GM18526 (cell line): Measurements from ENCODE around the gene C9orf152.

ENCODE experiments used
- POLR2A ChIP-seq: IDR thresholded peaks from 3 replicates; pipeline ENCODE4 v1.6.1; 2011; ENCODE audit not compliant: insufficient read length; ENCODE audit errors: extremely low read depth

The C9orf152 gene

DNA sequence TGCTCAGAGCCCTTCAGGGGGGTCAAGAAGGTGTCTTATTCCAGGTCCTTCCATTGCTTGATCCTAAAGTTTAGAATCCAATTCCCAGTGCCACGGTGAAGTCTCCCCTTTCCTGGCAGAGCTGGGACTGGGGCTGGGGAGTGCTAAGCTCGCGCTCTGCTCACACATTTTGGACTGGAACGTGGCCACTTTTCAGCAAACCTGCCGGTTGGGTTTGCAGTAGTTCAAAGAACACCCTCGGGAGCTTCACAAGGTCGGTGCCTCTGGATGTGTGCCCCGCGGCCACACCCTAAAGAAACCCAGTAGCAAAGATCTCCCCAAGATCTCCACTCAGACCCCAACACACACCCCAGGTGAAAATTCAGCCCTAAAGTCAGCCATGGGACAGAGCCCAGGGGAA lies at the start of gene C9orf152:
Gene C9orf152, minus strand, starts transcription at position 129 of the 400 bp plus-strand sequence. CDS start 580 bp downstream, outside the sequence.
- TF ChIP-seq POLR2A, result no peak

DNA sequence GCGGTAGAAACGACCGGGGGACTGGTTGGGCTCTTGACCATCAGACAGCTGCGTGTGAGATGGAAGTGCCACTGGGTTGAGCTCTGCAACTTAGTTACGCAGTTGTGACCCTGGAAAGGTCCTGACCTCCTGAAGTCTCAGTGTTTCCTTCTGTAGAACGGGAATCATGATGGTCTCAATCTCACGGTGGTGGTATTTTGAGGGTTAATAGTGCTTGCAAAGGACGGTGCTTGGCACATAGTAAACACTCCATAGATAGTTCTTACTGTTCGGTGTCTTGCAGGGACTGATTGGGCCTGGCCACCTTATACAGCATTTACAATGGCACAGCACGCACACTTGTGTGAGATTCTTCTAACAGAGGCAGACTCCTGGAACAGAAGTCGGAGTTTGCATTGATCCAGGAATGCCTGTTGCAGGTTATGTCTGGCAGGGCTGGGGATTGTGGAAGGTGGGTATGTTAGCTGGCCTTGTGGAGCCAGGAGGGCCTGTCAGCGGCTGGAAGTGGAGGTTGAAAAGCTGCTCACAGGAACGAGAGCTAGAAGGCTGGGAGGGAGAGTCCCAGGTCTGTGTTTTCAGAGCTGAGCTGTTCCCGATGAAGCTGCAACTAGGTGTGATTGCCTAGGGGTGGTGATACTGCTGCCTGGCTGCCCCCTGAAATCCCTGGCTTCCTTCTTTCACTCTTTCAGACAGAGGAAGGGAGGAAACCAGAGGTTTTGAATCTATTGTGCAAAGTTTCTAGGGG lies 49.3 kb upstream of the C9orf152 start:
- TF ChIP-seq POLR2A, result no peak

DNA sequence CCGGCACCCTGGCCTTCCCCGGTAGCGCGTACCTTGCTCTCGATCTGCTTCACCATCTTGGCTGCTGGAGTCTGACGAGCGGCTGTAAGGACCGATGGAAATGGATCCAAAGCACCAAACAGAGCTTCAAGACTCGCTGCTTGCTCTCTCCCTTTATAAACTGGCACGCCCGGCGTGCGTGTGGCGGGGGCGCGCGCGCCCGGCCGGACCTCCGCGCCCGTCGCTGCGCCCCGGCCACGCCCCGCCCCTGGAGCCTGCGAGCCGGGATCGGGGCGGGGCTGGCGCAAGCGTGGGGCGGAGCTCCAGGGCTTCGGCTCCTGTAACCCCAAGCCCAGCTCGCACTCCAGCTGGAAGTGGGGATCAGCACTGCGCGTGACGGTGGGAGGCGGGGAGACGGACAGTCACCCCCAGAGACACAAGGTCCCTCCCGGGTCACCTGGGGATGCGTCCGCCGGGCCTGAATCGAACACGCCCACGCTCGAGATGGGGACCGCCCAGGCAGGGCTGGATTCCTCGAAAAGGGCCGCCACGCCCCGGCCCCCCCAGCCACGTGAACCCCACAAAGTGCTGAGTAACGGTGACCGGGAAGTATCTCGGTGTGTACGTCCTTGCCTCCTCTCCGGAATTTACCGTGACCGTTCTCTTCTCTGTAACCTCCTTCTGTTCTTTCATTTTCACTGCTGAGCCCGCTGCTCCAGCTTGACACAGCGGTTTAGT lies 48.6 kb upstream of the C9orf152 start, which contains the start of gene TXN:
Gene TXN, minus strand, starts transcription at position 128 of the 717 bp plus-strand sequence. Its CDS starts 72 bp downstream, at position 56.
- peak; percentile 95 for TF ChIP-seq POLR2A

DNA sequence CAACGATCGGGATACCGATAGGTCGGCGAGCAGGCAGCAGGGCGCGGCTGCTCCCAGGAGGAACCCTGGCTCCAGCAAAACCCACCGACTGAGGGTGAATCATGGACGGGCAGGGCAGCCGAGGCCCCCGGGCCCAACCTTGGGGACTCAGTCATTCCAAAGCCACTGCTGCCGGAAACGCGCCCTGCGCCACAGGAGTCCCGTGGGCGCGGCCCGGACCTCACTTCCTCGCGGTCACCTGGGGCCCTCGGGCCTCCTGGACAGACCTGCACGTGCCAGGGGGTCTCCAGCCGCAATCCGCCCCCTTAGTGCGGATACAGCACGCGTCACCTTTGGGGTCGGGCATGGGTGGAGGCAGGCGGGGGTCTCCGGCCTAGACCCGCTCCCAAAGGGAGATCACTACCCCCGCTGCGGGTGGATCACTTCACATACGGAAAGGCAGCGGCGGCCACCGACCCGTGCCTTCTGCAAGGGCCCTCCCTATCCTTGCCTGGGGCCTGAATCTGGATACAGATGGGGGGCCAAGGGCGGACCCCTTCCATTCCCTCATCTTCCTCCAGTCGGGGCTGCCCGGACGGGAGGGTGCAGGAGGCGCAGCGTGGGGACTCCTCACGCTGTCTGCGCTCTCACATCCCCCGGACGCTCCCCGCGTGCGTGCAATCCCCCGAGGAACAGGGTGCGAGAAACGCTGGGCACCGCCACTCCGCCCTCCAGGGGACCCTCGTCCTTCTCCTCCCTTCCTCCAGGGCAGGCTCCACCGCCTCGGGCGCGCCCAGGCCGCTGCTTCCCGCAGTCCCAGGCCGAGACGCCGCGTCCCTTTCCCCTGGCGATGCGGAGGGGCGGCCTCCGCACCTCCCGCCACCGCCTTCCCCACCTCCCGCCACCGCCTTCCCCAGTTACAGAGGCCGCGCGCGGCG lies 47.8 kb upstream of the C9orf152 start:
- TF ChIP-seq POLR2A, result peak; percentile 9

- TF ChIP-seq POLR2A, result no peak
Observed at GRCh38 chr9:110255034-110255462, 47.1 kb upstream of the C9orf152 start.

- no peak for TF ChIP-seq POLR2A
Observed at GRCh38 chr9:110254500-110254899, 46.5 kb upstream of the C9orf152 start.

- no peak for TF ChIP-seq POLR2A
Observed at GRCh38 chr9:110252509-110253139, 44.7 kb upstream of the C9orf152 start.

- no peak for TF ChIP-seq POLR2A
Observed at GRCh38 chr9:110251212-110251611, 43.3 kb upstream of the C9orf152 start.

DNA sequence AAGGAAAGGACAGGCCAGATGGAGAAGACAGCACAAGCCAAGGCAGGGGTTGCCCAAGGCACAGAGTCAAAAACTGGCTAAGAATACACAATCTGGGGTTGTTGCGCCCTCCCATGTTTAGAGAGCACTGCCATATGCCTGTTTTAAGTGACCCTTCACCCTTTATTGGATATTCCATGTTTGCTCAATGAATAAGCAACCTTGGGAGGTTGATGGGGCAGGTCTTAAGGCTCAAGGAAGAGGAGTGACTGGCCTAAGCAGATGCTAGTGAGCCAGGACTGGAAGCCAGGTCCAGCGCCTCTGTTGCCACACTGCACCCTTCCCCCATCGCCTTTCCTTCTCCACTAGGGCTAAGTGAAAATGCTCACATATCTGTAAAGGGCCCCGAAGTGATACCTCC lies 41.6 kb upstream of the C9orf152 start:
- no peak for TF ChIP-seq POLR2A

GRCh38 chr9:110248361-110248760 lies 40.4 kb upstream of the C9orf152 start:
- no peak for TF ChIP-seq POLR2A

- no peak for TF ChIP-seq POLR2A
Observed at GRCh38 chr9:110246214-110246613, 38.3 kb upstream of the C9orf152 start.

DNA sequence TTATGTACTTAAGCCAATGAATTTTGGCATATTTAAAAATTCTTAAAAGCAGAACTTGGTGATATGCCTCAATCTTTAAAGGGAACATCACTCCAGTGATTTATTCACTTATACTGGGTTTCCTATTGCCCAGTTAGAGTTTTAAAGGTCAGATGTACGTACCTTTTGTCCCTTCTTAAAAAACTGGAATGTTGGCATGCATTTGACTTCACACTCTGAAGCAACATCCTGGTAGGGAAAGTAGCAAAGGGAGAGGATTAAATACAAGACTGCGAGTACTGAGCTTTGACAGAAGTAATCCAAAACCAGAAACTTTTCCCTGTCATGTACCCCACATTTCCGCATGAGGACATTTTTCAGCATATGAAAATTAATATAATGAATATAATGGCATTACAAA lies 36.7 kb upstream of the C9orf152 start:
- TF ChIP-seq POLR2A, result no peak

GRCh38 chr9:110241858-110242321 lies 33.9 kb upstream of the C9orf152 start:
- no peak for TF ChIP-seq POLR2A

DNA sequence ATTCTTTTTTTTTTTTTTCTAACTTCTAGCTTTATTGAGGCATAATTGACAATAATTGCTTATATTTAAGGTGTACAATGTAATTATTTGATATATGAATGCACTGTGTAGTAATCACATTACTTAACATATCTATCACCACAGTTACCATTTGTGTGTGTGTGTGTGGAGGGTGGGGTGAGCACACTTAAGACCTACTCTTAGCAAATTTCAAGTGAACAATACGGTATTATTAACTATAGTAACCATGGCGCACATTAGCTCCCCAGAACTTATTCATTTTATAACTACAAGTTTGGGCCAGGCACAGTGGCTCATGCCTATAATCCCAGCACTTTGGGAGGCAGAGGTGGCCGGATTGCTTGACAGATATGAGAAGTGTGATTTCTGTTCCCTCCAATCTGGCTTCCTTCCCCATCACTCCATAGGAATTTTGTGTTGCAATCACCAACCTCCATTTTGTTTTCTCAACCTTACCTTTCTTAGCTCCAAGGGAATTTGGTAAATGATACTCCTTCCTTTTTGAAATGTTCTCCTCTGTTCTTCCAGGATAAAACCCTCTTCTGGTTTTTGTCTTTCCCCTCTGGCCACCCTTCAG lies 33.4 kb upstream of the C9orf152 start:
- TF ChIP-seq POLR2A, result no peak
